GM21737 (cell line): ENCODE results near the gene CDH23.

Source experiments
- ATAC-seq: cut with Tn5 transposase; IDR thresholded peaks from one replicate; pipeline ENCODE4 v1.9.1; 2021; ENCODE audit warnings: mild to moderate bottlenecking, moderate library complexity; ENCODE audit not compliant: unreplicated experiment

CDH23 gene

DNA sequence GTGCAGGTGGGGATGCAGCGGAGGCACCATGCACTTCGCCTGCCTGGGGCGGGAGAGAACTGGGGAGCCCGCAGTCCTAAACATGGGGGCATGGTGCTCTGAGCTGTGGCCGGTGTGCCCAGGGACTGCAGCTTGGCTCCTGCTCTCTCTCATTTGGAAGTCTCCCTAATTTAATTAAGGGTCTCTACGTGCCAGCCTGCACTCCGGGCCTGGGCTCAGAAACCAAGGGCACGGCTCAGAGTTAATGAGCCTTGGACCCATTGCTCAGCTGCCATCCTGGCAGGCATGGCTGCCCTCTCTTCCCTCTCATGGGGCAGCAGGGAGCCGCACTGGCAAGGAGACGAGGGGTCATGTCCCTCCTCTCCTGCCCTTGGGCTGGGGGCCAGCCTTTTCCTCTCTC, 115.6 kb downstream of the CDH23 start:
- no peak for ATAC-seq

DNA sequence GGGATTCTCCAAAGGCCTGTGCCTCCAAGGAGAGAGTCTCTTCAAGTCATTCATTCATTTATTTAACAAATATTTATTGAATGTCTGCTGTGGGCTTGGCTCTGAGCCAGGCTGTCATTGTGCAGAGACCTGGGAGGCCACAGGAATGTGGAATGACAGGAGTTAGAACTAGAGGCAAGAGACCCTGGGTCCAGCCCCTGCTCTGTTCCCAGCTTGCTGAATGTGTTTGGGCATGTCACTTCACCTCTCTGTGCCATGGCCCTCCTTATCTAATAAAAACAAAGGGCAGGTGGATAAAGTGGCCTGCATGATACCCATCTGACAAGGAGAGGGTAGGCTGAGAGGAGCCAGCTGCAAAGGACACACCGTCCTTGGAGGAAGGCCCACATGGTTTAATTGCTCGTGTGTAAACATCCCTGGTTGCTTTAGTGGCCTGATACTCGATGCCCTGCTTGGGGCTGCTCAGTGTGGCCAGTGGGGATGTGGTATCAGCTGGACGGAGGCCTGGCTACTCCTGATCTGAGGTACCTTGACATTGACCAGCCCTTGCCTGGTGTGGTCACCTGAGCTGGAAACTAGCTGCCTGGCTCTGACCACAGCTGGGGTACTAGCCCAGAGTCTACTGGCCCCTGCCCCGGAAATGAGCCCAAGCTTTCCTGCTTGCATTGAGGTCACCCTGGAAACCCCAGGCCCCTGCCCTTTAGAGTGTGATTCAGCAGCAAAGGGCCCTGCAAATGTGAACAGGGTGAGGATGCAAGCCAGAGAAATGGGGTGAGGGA, 116.2 kb downstream of the CDH23 start:
- ATAC-seq, result no peak

DNA sequence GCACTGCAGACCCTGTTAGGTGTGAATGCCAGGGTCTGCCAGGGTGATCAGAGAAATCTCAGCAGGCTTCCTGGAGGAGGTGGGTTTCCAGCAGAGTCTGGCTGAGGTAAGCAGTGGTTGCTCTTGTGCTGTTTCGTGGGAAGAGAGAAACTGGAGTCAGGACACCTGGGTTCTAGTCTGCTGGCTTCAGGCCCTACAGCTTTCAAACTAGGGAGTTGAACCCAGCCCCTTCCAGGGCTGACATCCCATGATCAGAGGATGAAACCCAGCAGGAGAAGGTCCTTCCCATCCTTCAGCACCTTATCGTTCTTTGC, 116.8 kb downstream of the CDH23 start:
- ATAC-seq, result no peak

DNA sequence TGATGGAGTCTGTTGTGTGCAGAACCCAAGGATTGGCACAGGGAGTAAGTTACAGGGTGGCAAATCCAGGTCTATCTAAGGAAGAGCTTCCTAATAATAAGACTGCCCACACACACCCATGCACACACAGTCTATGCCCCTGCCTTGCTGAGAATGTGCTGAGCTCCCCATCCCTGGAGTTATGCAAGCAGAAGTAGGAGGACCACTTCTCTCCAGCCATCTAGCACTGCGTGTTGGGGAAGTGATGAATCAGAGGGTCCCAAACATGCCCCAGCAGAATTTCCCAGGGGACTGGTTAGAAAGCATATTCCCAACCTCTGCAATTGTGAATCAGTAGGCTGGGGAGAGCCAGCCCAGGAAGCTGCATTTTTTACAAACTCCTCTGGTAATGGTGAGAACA, 117.2 kb downstream of the CDH23 start:
- no peak for ATAC-seq

DNA sequence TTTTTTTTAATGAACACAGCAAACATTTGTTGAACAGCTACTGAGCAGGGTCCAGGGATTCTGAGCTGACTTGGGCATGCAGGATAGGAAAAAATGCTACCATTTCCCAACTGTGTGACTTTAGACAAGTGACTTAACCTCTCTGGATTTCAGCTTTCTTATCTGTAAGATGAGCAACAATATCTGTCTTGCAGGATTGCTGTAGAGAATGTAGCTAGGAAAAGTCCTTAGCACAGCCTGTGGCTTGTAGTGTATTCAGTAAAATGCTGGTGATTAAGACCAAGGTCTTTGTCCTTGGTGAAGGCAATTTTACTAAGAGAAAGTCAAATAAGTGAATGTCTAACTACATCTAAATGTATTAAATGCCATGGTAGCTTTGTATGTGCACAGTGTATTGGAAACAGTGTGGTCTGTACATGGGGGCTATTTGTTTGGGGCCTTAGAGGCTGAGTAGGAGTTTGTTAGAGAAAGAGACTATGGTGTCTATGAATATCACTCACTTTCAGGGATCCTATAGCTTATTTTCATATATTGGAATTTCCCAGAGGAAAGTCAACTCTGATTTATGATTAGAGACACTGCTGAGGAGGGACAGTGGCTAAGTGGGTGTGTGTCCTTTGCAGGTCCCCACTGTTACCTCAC, 118.9 kb downstream of the CDH23 start:
- ATAC-seq, result no peak

DNA sequence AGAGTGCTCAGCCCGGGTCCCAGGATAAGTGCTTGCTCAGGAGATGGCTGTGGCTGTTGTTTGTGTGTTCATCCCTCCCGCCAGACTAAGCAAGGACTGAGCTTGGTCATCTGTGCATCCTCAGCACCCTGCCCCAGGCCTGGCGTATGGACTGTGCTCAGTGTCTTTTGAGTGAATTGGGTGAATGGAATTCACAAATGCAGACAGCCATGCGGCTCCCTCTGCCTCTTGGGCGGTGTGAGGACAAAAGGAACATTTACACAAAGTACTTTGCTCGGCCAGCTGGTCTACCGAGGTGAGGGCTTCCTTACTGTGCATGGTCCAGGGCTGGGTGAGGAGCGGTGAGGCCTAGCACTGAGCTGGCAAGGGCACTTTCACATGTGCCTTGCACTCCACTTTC, 120.2 kb downstream of the CDH23 start:
- ATAC-seq, result no peak

DNA sequence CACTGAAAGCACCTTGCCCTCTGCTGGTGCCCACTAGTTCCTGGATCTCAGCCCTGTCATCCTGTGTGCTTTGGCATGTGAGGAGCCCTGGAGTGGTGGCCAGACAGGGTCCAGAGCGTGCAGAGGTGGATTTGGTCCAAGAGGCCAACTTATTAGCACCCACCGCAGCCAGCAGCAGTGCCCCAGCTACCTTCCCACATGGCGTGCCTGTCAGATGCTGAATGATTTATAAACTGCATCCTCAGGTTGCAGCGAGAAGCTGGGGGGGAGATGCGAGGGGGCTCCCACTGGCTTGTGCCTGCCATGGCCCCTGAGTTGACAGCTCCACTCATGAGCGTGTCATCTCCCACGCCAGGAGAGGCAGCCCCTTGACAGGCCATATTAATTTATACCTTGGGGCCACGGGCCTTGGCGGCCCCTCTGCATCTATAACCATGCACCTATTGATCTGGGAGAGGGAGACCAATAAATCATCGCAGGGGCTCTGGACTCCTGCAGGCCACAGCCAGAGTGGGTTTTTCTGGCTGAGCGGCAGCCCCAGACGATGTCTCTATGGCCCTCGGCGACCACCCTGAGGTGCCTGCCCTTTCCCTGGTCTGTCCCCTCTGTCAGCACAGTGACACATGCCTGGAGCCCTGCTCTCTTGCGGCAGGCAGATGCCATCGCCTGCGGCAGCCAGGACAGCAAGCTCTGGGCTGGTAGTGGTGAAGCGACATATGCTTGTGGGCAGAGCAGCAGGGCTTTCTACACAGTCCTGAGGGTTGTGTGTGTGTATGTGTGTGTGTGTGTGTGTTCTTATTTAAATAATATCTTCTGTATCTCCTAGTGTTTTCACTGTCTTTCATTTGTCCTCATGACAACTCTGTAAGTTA, 120.8 kb downstream of the CDH23 start:
- ATAC-seq, result no peak

DNA sequence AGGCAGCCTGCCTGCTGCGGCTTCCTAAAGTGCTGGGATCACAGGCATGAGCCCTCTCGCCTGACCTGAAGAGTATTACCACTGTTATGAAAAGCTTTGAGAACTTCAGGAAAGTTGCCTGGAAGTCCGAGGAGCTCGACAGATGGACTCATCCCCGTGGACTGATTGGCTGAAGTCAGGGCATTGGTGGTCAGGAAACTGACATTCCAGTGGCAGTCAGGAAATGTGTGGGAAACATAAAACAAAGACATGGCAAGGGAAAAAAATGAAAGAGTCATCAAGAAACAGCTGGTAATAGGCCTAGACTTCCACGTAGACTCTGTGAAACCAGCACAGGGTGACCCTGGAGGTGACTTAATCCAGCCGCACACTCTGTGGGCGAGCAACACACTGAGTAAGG, 123.3 kb downstream of the CDH23 start:
- no peak for ATAC-seq

DNA sequence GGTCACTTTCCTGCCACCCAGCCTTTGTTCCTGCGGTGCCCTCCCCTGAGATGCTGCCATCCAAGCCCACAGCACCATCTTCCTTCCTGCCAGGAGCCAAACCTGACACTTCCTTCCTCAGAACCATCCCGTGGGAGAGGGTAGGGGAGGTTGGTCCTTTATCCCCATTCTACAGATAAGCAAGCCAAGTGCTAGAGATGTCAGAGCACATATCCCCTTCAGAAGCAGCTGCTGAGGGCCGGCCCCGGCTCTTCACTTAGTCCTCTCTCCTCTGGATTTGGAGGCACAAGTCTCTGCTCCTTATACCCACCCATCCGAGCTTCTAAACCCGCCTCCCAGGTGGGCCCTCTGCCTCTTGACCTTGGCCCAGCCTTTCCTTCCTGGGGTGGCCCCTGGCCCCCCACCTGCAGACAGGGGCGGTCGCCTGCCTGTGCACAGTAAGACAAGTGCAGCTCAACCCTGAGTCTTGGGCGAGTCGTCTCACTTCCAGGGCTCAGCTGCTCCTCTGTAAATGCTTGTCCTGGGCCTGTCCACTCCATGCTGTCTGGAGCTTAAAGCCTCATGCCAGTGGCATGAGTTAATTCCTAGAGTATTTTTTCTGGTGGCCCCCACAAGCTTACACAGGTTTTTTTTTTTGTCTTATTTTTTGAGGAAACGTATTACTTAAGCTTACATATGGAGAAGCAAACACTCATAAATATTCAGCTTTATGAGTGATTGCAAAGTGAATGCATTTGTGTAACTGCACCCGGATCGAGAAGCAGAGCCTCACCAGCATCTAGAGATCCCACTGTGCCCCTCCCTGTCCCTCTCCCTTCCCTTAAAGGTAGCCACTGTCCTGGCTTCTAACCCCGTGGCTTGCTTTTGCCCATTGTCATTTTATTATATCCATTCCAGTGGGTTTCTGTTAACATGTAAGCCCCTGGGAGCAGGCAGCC, 125.1 kb downstream of the CDH23 start:
- no peak for ATAC-seq

DNA sequence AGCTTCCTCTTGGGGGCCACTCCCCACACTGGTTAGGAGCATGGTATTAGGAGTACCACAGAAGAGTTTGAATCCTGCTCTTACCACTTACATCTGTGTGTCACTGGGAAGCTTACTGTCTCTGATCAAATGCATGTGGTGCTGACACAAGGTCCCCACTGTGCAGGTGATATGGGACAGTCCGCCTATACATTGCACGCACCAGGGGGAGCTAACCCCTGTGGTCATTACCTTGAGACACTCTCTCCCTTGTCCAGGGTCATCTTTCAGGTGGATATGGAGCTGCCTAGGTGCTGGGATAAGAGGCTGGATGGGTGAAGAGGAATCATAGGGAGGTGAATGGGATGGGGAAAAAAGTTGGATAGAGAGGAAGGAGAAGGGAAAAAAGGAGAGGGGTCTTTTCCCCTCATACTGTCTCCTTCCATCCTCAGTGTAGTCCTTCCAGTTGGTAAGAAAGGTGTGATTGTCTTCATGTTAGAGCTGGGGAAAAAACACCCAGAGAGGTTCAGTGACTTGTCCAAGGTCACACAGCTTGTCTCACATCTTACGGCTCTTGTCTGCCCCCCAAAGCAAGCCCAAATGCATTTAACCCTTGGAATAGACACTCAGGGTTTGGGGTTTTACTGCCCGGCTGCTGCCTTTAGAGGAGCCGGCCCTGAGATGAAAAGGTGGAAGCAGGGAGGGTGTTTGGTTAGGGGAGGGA, 125.9 kb downstream of the CDH23 start:
- ATAC-seq, result no peak

DNA sequence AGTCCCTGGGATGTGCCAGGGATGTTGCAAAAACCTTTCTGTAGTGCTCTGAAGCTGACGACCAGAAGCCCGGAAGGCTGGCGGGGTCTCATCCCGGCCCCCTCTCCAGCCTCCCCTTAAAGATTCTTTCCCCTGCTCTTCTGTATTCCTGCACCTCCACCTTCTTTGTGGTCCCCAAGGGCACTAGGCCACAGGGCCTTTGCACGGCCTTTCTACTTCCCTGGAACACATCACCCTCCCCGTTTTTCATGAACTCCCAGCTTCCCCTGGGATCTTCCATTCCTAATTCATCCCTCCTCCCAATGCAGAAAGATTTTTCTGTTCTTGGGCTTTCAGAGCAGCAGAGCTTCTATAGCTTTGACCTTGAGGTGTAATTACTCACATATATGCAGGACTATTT, 127.0 kb downstream of the CDH23 start:
- ATAC-seq, result no peak

DNA sequence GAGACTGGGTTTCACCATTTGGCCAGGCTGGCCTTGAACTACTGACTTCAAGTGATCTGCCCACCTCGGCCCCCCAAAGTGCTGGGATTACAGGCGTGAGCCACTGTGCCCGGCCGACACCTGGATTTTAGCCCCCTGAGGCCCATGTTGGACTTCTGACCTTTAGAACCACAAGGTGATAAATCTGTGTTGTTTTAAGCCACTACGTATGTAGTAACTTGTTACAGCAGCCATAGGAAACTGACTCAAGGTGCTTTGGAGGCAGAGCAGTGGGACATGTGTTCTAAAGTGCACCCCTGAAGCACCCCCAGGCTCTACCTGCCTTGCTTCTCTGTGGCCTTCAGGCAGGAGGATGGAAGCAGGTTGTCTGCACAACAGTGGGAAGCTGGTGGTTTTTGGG, 128.4 kb downstream of the CDH23 start:
- no peak for ATAC-seq

DNA sequence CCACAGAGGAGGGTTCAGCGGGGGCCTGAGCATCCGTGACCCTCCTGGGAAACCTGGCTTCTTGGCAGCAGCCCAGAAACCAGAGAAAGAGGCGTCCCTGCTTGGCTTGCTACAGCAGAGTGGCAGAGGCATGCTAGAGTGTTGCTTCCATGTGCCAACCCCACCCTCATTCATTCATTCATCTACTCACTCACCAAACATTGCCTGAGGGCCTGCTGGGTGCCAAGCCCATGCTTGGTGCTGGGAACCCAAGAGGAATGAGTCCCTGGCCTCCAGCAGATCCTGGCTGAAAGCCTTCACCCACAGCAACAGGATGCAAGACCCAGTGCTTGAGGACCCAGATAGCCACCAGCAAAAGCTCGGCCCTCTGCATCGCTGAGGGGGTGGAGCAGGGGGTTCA, 129.0 kb downstream of the CDH23 start:
- ATAC-seq, result no peak

DNA sequence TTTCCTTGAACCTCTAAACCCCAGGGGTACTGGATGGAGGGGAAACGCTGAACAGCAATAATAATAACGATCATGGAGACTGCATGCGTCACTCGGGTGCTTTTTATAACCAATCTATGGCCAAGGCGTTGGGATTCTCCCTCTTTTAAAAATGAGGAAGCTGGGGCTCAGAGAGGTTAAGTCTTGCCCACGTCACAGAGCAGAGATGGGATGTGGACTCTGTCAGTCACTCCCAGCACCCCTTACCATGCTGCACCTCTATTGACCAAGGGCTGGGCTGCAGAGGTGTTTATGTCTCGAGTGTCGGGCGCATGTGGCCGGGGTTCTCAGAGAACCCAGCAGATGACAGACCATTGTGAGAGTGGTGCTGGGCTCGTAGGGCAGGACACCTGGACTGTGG, 129.9 kb downstream of the CDH23 start:
- ATAC-seq, result no peak

DNA sequence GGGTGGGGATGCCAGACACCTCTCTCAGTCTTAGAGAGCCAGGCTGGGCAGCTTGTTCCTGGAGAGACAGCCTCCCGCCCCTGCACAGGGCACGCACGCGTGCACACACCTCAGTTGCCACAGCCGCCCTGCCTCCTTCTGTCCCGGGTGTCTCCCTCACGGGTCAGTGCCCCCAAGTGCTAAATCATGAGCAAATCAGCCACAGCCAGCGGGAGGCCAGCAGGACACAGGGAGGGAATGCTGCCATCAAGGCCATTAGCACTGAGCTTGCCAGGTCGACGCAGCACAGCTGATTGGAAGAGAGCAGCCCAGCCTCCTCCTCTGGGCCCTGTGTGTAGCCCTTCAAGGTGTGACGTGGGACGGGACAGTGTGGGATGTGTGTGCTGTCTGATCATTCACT, 130.4 kb downstream of the CDH23 start:
- ATAC-seq, result no peak

DNA sequence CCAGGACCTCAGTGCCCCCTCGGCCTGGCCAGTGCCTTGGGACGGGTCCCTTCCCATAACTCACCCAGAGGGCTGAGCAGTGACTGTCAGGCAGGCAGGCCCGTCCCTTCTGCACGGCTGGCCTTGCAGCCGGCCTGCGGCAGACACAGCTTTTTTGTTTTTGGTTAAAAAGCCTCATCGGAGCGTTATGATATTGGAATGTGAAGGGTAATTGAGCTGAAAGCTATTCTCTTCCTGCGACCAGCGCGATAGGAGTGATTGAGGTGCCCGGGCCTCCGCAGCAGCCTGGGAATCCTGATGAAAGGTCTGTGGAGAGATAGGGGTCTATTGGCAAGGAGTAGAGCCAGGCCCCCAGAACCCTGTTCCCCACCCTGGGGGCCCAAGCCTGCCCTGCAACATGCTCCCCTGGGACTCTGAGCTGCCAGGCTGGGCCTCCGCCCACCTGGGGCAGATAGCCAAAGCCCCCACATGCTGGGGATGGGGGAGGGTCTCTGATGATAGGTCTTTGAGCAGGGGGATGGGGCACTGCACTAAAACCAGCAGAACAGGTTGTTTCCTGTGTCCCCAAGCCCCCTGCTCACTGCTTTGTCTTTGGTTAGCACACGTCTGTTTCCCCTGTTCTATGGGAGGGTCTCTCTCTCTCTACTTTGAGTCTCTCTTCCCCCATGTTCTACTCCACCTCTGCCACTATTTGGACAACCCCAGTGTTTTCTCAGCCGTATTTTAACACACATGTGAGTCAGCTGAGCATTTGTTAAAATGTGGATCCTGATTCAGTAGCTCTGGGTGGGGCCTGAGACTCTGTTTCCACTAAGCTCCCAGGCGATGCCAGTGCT, 131.9 kb downstream of the CDH23 start:
- ATAC-seq, result no peak

DNA sequence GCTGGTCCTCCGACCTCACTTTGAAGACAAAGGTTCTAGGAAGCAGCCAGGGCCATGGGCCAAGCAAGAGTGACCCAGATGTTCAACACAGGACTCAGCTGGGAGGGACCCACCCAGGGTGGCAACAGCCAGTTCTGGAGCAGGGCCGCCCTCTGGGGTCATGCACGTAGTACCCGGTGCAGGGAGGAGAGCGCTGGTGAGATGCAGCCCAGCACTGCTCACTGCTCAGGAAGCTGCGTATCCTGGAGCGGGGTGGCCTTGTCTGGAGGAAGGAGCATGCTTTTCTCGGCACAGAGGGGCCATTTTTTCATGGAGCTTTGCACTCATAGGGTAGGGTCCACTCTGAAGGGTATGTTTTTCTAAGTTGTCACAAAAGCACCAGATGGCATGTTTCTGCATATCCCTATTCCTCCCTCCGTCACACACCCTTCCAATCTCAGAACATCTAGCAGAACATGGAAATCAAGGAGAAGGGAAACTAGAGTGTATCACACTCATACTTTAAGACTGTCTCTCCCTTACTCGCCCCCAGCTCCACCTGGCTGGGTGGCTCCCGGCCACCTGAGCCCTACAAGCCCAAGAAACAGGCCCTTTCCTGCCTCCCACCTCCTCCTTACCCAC, 132.6 kb downstream of the CDH23 start:
- no peak for ATAC-seq

DNA sequence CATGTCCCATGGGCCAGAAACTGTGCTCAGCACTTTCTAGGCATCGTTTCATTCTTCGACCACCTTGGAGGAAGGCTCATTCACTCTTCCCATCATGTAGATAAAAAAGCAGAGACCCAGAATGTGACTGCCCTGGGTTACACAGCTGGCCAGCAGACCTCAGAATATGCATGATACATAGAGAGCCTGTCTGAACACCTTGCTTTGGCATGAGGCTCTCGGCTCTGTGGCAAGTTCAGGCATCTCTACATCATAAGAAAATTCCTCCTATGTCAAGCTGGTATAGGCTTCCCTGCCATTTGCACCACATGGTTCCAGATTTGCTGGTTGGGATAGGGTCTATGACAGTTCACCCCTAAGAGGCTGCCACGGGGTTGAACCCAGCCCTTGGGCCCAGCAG, 134.1 kb downstream of the CDH23 start:
- ATAC-seq, result no peak
